HG03066 (cell line): Measurements from ENCODE around the gene CNPY3.

Source experiments
- ATAC-seq: cut with Tn5 transposase; IDR thresholded peaks from one replicate; pipeline ENCODE4 v1.9.1; 2021; ENCODE audit warnings: low read depth; ENCODE audit not compliant: unreplicated experiment

Gene CNPY3

GRCh38 chr6:42958125-42958524 lies 28.8 kb downstream of the CNPY3 start:
- no peak for ATAC-seq

- ATAC-seq, result no peak
These were observed 30.6 kb downstream of the CNPY3 start for GRCh38 chr6:42959917-42960242.

DNA sequence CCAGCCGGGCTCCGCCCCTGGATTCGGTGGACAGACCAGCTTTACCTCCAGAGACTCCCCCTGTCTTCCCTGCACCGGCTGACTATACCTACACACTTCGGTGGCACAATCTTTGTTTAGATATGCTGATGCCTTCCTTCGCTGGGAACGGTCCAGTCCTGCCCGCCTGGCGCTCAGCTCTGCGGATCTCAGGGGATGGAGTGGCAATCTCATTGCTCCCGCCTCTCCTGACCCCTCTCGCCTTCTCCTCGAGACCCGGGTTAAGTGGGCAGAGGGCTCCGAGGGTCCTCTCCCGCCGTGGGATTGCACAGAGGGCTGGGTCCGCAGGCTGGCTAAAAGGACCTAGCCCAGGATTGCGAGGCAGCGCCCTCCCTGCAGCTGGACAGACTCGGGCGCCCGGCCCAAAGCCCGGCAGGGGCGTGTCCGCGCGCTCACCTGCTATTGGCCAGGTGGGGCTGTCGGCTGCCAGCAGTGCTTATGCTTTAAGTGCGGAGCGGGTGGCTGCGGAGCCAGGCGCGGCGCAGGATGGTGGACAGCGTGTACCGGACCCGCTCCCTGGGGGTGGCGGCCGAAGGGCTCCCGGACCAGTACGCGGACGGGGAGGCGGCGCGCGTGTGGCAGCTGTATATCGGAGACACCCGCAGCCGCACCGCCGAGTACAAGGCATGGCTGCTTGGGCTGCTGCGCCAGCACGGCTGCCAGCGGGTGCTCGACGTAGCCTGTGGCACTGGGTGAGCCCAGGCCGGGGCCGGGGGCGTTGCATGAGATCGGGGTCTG lies 31.2 kb downstream of the CNPY3 start, which contains the start of gene GNMT:
Gene GNMT, plus strand, starts transcription at position 512 of the 777 bp plus-strand sequence. Its CDS starts 14 bp downstream, at position 526.
- ATAC-seq, result no peak

- no peak for ATAC-seq
These were observed 31.8 kb downstream of the CNPY3 start for GRCh38 chr6:42961020-42961470.

DNA sequence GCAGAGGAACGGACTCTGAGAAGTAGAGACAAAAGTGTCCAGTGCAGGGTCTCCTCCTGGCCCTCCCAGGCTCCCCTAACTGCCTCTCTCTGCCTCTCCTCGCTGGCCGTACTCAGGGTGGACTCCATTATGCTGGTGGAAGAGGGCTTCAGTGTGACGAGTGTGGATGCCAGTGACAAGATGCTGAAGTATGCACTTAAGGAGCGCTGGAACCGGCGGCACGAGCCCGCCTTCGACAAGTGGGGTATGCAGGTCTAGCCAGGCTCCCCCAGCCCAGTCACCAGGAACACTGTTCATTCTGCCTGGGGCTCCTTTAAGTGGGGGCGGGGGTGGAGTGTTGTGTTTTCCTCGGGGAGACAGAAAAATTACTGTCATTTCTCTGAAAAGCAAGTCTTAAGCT lies 32.8 kb downstream of the CNPY3 start:
- no peak for ATAC-seq

DNA sequence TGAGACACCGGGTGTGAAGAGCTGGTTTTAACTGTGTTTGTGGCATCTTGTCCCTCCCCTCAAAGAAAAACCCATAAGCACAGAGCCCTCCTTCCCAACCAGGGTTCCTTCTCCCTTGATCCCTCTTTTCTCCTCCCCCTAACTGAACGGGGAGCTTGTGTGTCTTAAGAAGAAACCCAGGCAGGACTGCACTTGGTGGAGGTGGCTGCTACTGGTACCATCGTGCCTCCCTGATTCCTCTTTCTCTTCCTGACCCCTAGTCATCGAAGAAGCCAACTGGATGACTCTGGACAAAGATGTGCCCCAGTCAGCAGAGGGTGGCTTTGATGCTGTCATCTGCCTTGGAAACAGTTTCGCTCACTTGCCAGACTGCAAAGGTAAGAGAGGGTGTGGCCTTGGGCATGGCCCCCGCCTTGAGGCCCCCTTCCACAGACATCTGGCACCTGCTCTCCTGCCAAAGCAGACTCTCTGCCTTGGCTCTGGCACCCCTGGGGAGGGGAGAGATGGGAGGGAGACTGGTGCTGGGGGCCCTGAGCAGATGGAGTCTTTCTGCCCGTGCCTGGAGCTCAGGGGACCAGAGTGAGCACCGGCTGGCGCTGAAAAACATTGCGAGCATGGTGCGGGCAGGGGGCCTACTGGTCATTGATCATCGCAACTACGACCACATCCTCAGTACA lies 33.4 kb downstream of the CNPY3 start:
- ATAC-seq, result no peak

GRCh38 chr6:42963179-42963854 lies 34.0 kb downstream of the CNPY3 start:
- no peak for ATAC-seq

DNA sequence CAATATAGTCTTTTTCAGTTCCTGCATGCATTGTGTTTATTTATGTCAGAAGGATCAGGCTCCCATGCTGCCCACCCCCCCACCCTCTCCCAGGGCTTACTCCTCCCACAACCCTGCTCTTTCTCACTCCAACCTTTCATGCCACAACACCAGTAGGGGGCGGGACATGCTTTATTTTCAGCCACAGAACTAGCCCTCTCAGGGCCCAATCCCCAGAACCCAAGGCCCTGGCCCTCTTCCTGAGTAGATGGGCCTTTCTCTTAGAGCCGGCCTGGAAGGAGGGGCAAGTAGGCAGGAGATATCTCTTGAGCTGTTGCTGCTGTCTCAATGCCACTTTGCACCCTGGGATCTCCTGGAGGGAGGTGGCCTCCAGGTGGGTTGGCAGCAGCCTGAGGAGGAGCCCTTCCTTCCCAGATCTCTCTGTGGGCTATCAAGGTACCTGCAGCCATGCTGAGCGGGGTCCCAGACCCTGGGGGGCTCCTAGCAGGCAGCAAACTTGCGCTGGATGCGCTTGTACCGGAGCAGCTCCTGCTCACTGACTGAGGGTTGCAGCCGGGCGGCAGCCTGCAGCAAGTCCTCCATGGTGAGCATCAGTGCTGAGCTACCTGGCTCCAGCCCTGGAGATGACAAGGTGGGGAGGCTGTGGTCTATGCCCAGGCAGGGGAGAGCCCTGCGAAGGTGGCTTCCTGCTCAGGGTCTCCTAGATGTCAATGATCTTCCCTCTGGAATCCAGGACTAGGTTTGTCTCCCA lies 34.8 kb downstream of the CNPY3 start:
- ATAC-seq, result no peak

GRCh38 chr6:42966571-42966970 lies 37.3 kb downstream of the CNPY3 start:
- ATAC-seq, result no peak

GRCh38 chr6:42967228-42967627 lies 37.9 kb downstream of the CNPY3 start:
- no peak for ATAC-seq

GRCh38 chr6:42968126-42968701 lies 38.9 kb downstream of the CNPY3 start:
- ATAC-seq, result no peak

DNA sequence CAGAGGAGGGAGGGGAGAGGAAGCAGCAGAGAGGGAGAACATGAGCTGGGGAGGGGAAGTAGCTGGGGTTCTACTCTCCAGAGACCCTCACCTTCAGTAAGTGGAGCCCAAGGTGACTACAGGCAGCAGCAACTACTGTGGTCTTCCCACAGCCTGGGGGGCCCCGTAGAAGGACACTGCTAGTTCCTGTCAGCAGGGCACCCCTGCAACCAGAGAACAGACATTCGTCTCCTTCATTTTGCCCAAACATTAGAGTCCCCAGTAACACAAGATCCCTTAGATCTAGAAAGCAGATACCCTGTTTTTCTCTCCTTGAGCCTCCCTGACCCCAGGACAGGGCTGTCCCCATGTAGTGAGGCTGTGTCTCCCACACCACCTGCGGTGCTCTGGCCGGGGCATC lies 39.5 kb downstream of the CNPY3 start:
- no peak for ATAC-seq

DNA sequence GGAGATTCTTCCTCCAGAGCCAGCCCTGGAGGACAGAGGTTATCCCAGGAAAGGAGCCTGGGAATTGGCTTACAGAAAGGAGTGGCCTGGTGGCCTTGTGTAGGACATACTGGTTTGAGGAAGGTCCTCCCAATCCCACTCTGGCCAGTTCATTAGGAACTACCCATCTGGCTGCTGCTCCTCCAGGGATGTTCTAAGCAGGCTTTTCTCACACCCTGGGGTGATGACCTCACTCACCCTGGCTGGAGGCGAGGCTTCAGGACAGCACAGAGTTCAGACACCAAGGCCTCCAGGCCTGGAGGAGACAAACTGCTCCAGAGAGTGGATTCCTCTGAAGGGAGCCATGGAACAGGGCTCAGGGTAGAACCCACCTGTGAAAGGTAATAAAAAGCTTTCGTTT lies 40.2 kb downstream of the CNPY3 start:
- no peak for ATAC-seq

GRCh38 chr6:42969934-42970333 lies 40.7 kb downstream of the CNPY3 start:
- ATAC-seq, result no peak

GRCh38 chr6:42970871-42971612 lies 41.8 kb downstream of the CNPY3 start:
- ATAC-seq, result no peak

- ATAC-seq, result no peak
These were observed 42.6 kb downstream of the CNPY3 start for GRCh38 chr6:42971746-42972327.

- ATAC-seq, result no peak
These were observed 44.6 kb downstream of the CNPY3 start for GRCh38 chr6:42973926-42974325.

DNA sequence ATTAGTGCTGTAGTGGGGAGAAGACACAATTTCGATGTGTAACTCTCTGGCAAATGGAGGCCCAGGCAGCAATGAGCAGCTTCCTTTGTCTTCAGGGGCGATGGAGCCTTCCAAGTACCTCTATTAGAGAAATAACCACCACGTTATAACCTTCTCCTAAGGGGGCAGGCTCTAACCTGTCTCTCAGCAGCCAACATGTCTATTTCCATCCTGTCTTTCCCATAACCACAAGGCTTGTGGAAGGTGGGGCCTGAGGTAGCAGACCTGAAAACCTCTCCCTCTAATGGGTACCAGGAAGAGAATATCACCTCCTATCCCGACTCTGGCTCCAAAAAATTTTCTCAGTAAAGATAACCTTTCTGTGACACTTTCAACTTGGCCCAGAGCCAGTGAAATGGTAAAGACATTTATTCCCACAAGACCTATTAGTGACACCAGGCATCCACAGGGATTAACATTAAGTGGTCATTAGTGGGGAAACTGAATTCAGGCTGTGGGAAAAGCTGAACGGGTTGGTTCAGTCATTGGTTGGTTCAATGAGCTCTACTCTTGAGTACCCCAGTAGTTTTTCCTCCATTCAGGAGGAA lies 45.7 kb downstream of the CNPY3 start:
- no peak for ATAC-seq

DNA sequence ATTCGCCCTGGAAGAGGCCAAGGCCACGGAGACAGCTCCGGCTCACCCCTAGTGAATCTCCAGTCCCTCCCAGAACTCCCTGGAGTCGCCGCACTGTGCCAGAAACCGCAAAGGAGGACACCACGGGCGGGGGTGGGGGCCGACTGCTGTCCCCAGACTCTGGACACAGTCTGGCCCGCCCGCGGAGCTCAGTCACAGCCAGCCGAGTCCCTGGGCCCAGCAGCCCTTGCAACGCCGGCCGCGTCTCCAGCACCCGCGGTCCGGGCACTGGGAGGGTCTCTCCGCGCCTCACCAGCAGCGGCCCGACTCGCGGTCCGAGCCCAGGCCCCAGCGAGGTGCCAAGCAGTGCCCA lies 49.2 kb downstream of the CNPY3 start:
- ATAC-seq, result peak; percentile 1
